Measurements from ENCODE around the gene PIP5K1C. TPM values are rescaled to one million over a fixed set of nuclear protein-coding genes. Genes with fewer than 3 reads are reported as not detected.

The PIP5K1C gene
- total RNA-seq, 1 donor from 2014 or later: 11.7 TPM

GRCh38 chr19:3610745-3611717, 89.2 kb downstream of the PIP5K1C start:
- no peak for DNase-seq (ENCODE audit: low read depth)
- no peak overlapping the region for H3K4me3 ChIP-seq (ENCODE audit: low read depth, low read length)
- TF ChIP-seq CTCF (conservative IDR thresholded peaks at IDR 0.05; ENCODE audit: low read depth, low read length): no peak

- no peak for TF ChIP-seq CTCF (conservative IDR thresholded peaks at IDR 0.05; ENCODE audit: low read depth, low read length)
- H3K4me3 ChIP-seq (ENCODE audit: low read depth, low read length): no peak overlapping the region
- DNase-seq (ENCODE audit: low read depth): no peak
Measured at GRCh38 chr19:3609779-3610719, 90.2 kb downstream of the PIP5K1C start.

- no peak for TF ChIP-seq CTCF (conservative IDR thresholded peaks at IDR 0.05; ENCODE audit: low read depth, low read length)
- no peak overlapping the region for H3K4me3 ChIP-seq (ENCODE audit: low read depth, low read length)
- DNase-seq (ENCODE audit: low read depth): no peak
Measured at GRCh38 chr19:3608750-3609322, 91.4 kb downstream of the PIP5K1C start.

GRCh38 chr19:3608079-3608641, 92.1 kb downstream of the PIP5K1C start:
- TF ChIP-seq CTCF (conservative IDR thresholded peaks at IDR 0.05; ENCODE audit: low read depth, low read length): no peak
- no peak overlapping the region for H3K4me3 ChIP-seq (ENCODE audit: low read depth, low read length)
- DNase-seq (ENCODE audit: low read depth): no peak

- no peak for TF ChIP-seq CTCF (conservative IDR thresholded peaks at IDR 0.05; ENCODE audit: low read depth, low read length)
- peak overlapping the region; percentile 42 for H3K4me3 ChIP-seq (ENCODE audit: low read depth, low read length)
- no peak for DNase-seq (ENCODE audit: low read depth)
Measured at GRCh38 chr19:3607303-3608078, 92.8 kb downstream of the PIP5K1C start.

Measured in epithelial cell of proximal tubule (primary cell).